HEK293 (cell line): ENCODE measurements around the gene ACSM4.

Experiments
- CTCF ChIA-PET: fragments of 350-600 bp; formaldehyde crosslinking; extraction: SDS; loops from one replicate; lab custom pipeline; 2021; ENCODE audit warnings: antibody characterized with exemption; lab: Yijun Ruan, JAX
- POLR2A ChIA-PET: fragments of 300-600 bp; formaldehyde crosslinking; extraction: SDS; loops from one replicate; lab custom pipeline; 2020; ENCODE audit warnings: antibody characterized with exemption, inconsistent platforms; lab: Yijun Ruan, JAX
- H3K27ac ChIP-seq: fragments of 200-500 bp; sonication (Bioruptor generic); 2 replicates; pipeline ENCODE4 v1.5.1; 2014; ENCODE audit warnings: low read depth, low read length, control low read depth, inconsistent platforms; ENCODE audit errors: extremely low read depth
- H3K36me3 ChIP-seq, 2 experiments: fragments of 200-500 bp in 1 of 2; sonication (Bioruptor generic) in 1 of 2; 1 replicate in 1 of 2; 2 replicates in 1 of 2; pipeline ENCODE4 v1.5.1; 2014 to 2017; ENCODE audit warnings: inconsistent platforms in 2 of 2, low read length in 2 of 2; ENCODE audit not compliant: control insufficient read depth in 2 of 2, insufficient read depth in 1 of 2
- H3K4me1 ChIP-seq: fragments of 200-500 bp; sonication (Bioruptor generic); 2 replicates; pipeline ENCODE4 v1.5.1; 2014; ENCODE audit warnings: mild to moderate bottlenecking, low read length, inconsistent platforms; ENCODE audit not compliant: control insufficient read depth, insufficient read depth
- H3K4me3 ChIP-seq: 2 replicates; pipeline ENCODE4 v1.5.1; 2011; ENCODE audit warnings: low read depth, mild to moderate bottlenecking, control low read depth, low read length, moderate library complexity
- H3K9me3 ChIP-seq: fragments of 200-500 bp; sonication (Bioruptor generic); 2 replicates; pipeline ENCODE4 v1.5.1; 2014; ENCODE audit warnings: low read depth, low read length, inconsistent platforms; ENCODE audit not compliant: control insufficient read depth, insufficient read depth
- ELK4 ChIP-seq: IDR thresholded peaks from 2 replicates; pipeline ENCODE4 v1.6.1; 2011; ENCODE audit warnings: mild to moderate bottlenecking, low read depth, low read length, borderline replicate concordance
- GFI1B ChIP-seq: fragments of 450-650 bp; formaldehyde crosslinking; IDR thresholded peaks from 2 replicates; pipeline ENCODE4 v1.5.1; 2016; ENCODE audit warnings: missing biosample characterization, missing genetic modification characterization
- GLIS1 ChIP-seq: fragments of 450-650 bp; formaldehyde crosslinking; IDR thresholded peaks from 2 replicates; pipeline ENCODE4 v1.5.1; 2016; ENCODE audit warnings: missing biosample characterization, missing genetic modification characterization
- KLF10 ChIP-seq: fragments of 450-650 bp; IDR thresholded peaks from 2 replicates; pipeline ENCODE4 v1.5.1; 2018; ENCODE audit warnings: missing biosample characterization, mild to moderate bottlenecking, missing genetic modification characterization
- OSR2 ChIP-seq: fragments of 450-650 bp; formaldehyde crosslinking; IDR thresholded peaks from 2 replicates; pipeline ENCODE4 v1.5.1; 2016; ENCODE audit warnings: missing biosample characterization, missing genetic modification characterization
- PBX3 ChIP-seq: sonication (generic); formaldehyde crosslinking; IDR thresholded peaks from 2 replicates; pipeline ENCODE4 v1.8.1; 2022; ENCODE audit warnings: mild to moderate bottlenecking, moderate library complexity, missing genetic modification reagents
- SCRT2 ChIP-seq: fragments of 450-650 bp; formaldehyde crosslinking; IDR thresholded peaks from 2 replicates; pipeline ENCODE4 v1.5.1; 2016; ENCODE audit warnings: missing biosample characterization, missing genetic modification characterization
- SETDB1 ChIP-seq: IDR thresholded peaks from one replicate; pipeline ENCODE4 v1.6.1; 2017; ENCODE audit warnings: mild to moderate bottlenecking, low read length, moderate library complexity, mixed read lengths; ENCODE audit not compliant: insufficient read length
- ZBTB48 ChIP-seq: fragments of 450-650 bp; formaldehyde crosslinking; IDR thresholded peaks from 2 replicates; pipeline ENCODE4 v1.5.1; 2016; ENCODE audit warnings: missing biosample characterization, missing genetic modification characterization
- ZFP37 ChIP-seq: fragments of 450-650 bp; formaldehyde crosslinking; IDR thresholded peaks from 2 replicates; pipeline ENCODE4 v1.5.1; 2016; ENCODE audit warnings: missing biosample characterization, missing genetic modification characterization
- ZNF146 ChIP-seq: fragments of 450-650 bp; formaldehyde crosslinking; IDR thresholded peaks from 2 replicates; pipeline ENCODE4 v1.5.1; 2016; ENCODE audit warnings: missing biosample characterization, missing genetic modification characterization
- ZNF211 ChIP-seq: fragments of 450-650 bp; formaldehyde crosslinking; IDR thresholded peaks from 2 replicates; pipeline ENCODE4 v1.5.1; 2016; ENCODE audit warnings: low read depth, missing biosample characterization, missing genetic modification characterization
- ZNF221 ChIP-seq: fragments of 450-650 bp; formaldehyde crosslinking; IDR thresholded peaks from 2 replicates; pipeline ENCODE4 v1.5.1; 2017; ENCODE audit warnings: missing biosample characterization, missing genetic modification characterization, borderline replicate concordance
- ZNF26 ChIP-seq: fragments of 450-650 bp; formaldehyde crosslinking; IDR thresholded peaks from 2 replicates; pipeline ENCODE4 v1.5.1; 2016; ENCODE audit warnings: missing biosample characterization, missing genetic modification characterization
- ZNF274 ChIP-seq, 2 experiments: fragments of 200-500 bp in 1 of 2; fragments of 450-650 bp in 1 of 2; sonication (Bioruptor generic) in 1 of 2; formaldehyde crosslinking in 1 of 2; IDR thresholded peaks; 2 replicates each; pipeline versions ENCODE4 v1.5.1 to v1.6.1; 2014 to 2016; ENCODE audit warnings: borderline replicate concordance in 1 of 2, inconsistent platforms in 1 of 2, low read length in 1 of 2, missing biosample characterization in 1 of 2, missing genetic modification characterization in 1 of 2
- ZNF335 ChIP-seq: fragments of 450-650 bp; formaldehyde crosslinking; conservative IDR thresholded peaks from 2 replicates; pipeline ENCODE4 v1.5.1; 2016; ENCODE audit warnings: missing biosample characterization, missing genetic modification characterization
- ZNF341 ChIP-seq: fragments of 450-650 bp; formaldehyde crosslinking; IDR thresholded peaks from 2 replicates; pipeline ENCODE4; 2016; ENCODE audit warnings: low read depth, missing biosample characterization, missing genetic modification characterization
- ZNF404 ChIP-seq: fragments of 450-650 bp; formaldehyde crosslinking; IDR thresholded peaks from 2 replicates; pipeline ENCODE4 v1.5.1; 2017; ENCODE audit warnings: missing biosample characterization, missing genetic modification characterization
- ZNF426 ChIP-seq: fragments of 450-650 bp; formaldehyde crosslinking; IDR thresholded peaks from 2 replicates; pipeline ENCODE4 v1.5.1; 2017; ENCODE audit warnings: missing biosample characterization, missing genetic modification characterization, mild to moderate bottlenecking, inconsistent platforms, moderate library complexity
- ZNF610 ChIP-seq: fragments of 450-650 bp; formaldehyde crosslinking; IDR thresholded peaks from 2 replicates; pipeline ENCODE4 v1.5.1; 2016; ENCODE audit warnings: missing biosample characterization, missing genetic modification characterization, borderline replicate concordance
- ZNF664 ChIP-seq: fragments of 450-650 bp; formaldehyde crosslinking; IDR thresholded peaks from 2 replicates; pipeline ENCODE4 v1.5.1; 2016; ENCODE audit warnings: missing biosample characterization, missing genetic modification characterization
- ZNF670 ChIP-seq: fragments of 450-650 bp; formaldehyde crosslinking; IDR thresholded peaks from 2 replicates; pipeline ENCODE4 v1.5.1; 2016; ENCODE audit warnings: missing biosample characterization, missing genetic modification characterization, low read depth
- ZNF692 ChIP-seq: fragments of 450-650 bp; formaldehyde crosslinking; IDR thresholded peaks from 2 replicates; pipeline ENCODE4 v1.5.1; 2016; ENCODE audit warnings: missing biosample characterization, missing genetic modification characterization
- ZNF747 ChIP-seq: fragments of 450-650 bp; formaldehyde crosslinking; IDR thresholded peaks from 2 replicates; pipeline ENCODE4 v1.5.1; 2016; ENCODE audit warnings: missing biosample characterization, missing genetic modification characterization
- ZNF791 ChIP-seq: fragments of 450-650 bp; formaldehyde crosslinking; IDR thresholded peaks from 2 replicates; pipeline ENCODE4 v1.5.1; 2016; ENCODE audit warnings: missing biosample characterization, missing genetic modification characterization
- ZSCAN23 ChIP-seq: fragments of 450-650 bp; formaldehyde crosslinking; IDR thresholded peaks from 2 replicates; pipeline ENCODE4 v1.5.1; 2016; ENCODE audit warnings: missing biosample characterization, missing genetic modification characterization

Gene ACSM4

GRCh38 chr12:7361265-7361664, 57.4 kb downstream of the ACSM4 start (continued):
- TF ChIP-seq ZNF341 (tag by site-specific recombination) (no peak), ZNF747 (tag by site-specific recombination) (no peak), ZNF335 (tag by site-specific recombination) (no peak), ELK4 (no peak), ZNF211 (no peak), ZNF692 (tag by site-specific recombination) (no peak)

GRCh38 chr12:7362734-7363133, 58.9 kb downstream of the ACSM4 start:
- no peaks in the 10 kb centered on the region for H3K9me3 ChIP-seq
- H3K36me3 ChIP-seq, result no peaks in the 10 kb centered on the region
- no peak overlapping the region for H3K27ac ChIP-seq
- TF ChIP-seq SCRT2 (0 out of 2 replicates have a peak, but pooled peaks have one; percentile 18), ZNF146 (tag by site-specific recombination) (peak; percentile 69), ZNF747 (tag by site-specific recombination) (no peak)
- TF ChIP-seq, all 188 proteins: peak for 2
- no peak overlapping the region for H3K4me3 ChIP-seq
- POLR2A ChIA-PET, result no interaction called here
- H3K4me1 ChIP-seq, result no peaks in the 10 kb centered on the region
- CTCF ChIA-PET, result no interaction called here

GRCh38 chr12:7369274-7369729, 65.4 kb downstream of the ACSM4 start:
- H3K4me3 ChIP-seq, result no peak overlapping the region
- CTCF ChIA-PET, result no interaction called here
- H3K36me3 ChIP-seq, result no peaks in the 10 kb centered on the region

GRCh38 chr12:7373226-7373625, 69.4 kb downstream of the ACSM4 start:
- no peak overlapping the region for H3K4me3 ChIP-seq
- no peak overlapping the region for H3K27ac ChIP-seq
- H3K36me3 ChIP-seq, result no peaks in the 10 kb centered on the region
- ChIA-PET POLR2A (no interaction called here), CTCF (interaction anchor here (0.6 to 2.2 kb wide), 4 partner anchors 37 to 433 kb away, joined by 3 to 10 read pairs (median 4); no protein-coding TSS in a partner anchor)
- no peaks in the 10 kb centered on the region for H3K9me3 ChIP-seq
- TF ChIP-seq ZBTB48 (tag by site-specific recombination) (no peak), ZNF26 (tag by site-specific recombination) (no peak), OSR2 (tag by site-specific recombination) (no peak), ZFP37 (tag by site-specific recombination) (no peak), ZNF426 (tag by site-specific recombination) (no peak), GLIS1 (no peak), ZNF791 (tag by site-specific recombination) (no peak), SETDB1 (no peak), ZNF670 (tag by site-specific recombination) (no peak), ZNF221 (tag by site-specific recombination) (no peak), PBX3 (no peak), ZNF664 (no peak), ZNF610 (no peak), ZSCAN23 (tag by site-specific recombination) (no peak), KLF10 (tag by site-specific recombination) (no peak), ZNF404 (tag by site-specific recombination) (no peak), ZNF274 (IDR thresholded peaks at IDR 0.05; ENCODE audit: low read length) (no peak), ZNF274 (tag by site-specific recombination; IDR thresholded peaks at IDR 0.05; ENCODE audit: borderline replicate concordance) (no peak)
- H3K4me1 ChIP-seq, result no peaks in the 10 kb centered on the region

More at GRCh38 chr12:7369274-7369729, 65.4 kb downstream of the ACSM4 start:
- H3K27ac ChIP-seq, result no peak overlapping the region
- POLR2A ChIA-PET, result no interaction called here
- H3K9me3 ChIP-seq, result no peaks in the 10 kb centered on the region
- no peaks in the 10 kb centered on the region for H3K4me1 ChIP-seq
- TF ChIP-seq SETDB1 (peak; percentile 57), GFI1B (no peak)
